Bronchial epithelial cell (primary cell): Measurements from ENCODE around the gene SHISA9. TPM values are rescaled to one million over a fixed set of nuclear protein-coding genes. Genes with fewer than 3 reads are reported as not detected.

Experiments
- DNase-seq: peaks from one replicate; pipeline ENCODE4 v3.0.0-alpha.2; 2010; ENCODE audit warnings: low read depth
- FAIRE-seq: peaks from 2 replicates; lab custom pipeline; 2011; peaks lifted over from hg19 to GRCh38; lab: Jason Lieb, UNC
- H3K27me3 ChIP-seq: 2 replicates; pipeline ENCODE4 v1.5.1; 2011; ENCODE audit warnings: low read length; ENCODE audit not compliant: control insufficient read depth, insufficient read depth
- H3K36me3 ChIP-seq: 2 replicates; pipeline ENCODE4 v1.5.1; 2011; ENCODE audit warnings: low read length; ENCODE audit not compliant: control insufficient read depth, insufficient read depth
- H3K4me3 ChIP-seq: 2 replicates; pipeline ENCODE4 v1.5.1; 2011; ENCODE audit warnings: mild to moderate bottlenecking, low read depth, low read length, control low read depth
- total RNA-seq: library from RNA; depleted of rRNA; stranded (reverse); fragments of >200 nt; gene quantifications from 2 replicates; pipeline ENCODE4 v1.2.1, GENCODE V29; 2014
- TF ChIP-seq, protein P1 (sequence below): IDR thresholded peaks from 2 replicates; pipeline ENCODE4 v1.5.1; 2011; ENCODE audit warnings: mild to moderate bottlenecking, moderate library complexity, low read length, control low read depth, inconsistent platforms; ENCODE audit not compliant: insufficient read depth, severe bottlenecking

The SHISA9 gene
- total RNA-seq, 1 donor from 2014 or later: under 0.01 TPM

DNA sequence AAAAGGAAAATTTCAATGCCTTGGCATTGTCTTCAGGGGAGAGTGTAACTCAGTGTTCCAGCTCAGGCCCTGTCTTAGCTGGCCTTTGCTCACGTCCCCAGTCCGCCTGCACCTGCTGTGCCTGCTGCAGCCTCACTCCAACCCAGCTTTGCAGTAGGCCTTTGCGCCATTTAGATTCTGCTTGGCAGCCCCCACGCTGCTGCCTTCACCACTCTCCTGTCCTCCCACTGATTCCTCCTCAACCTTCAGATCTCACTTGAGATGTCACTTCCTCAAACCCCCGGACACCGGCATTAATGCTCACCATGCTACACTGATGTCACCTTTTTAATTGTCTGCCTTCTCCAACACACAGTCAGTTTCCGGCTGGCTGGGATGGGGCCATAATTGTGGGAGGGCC lies 166.2 kb downstream of the SHISA9 start:
- Histone ChIP-seq H3K4me3 (no peak overlapping the region), H3K36me3 (no peaks in the 10 kb centered on the region), H3K27me3 (no peaks in the 10 kb centered on the region)
- FAIRE-seq (no peak), DNase-seq (no peak)
- TF ChIP-seq, protein P1, sequence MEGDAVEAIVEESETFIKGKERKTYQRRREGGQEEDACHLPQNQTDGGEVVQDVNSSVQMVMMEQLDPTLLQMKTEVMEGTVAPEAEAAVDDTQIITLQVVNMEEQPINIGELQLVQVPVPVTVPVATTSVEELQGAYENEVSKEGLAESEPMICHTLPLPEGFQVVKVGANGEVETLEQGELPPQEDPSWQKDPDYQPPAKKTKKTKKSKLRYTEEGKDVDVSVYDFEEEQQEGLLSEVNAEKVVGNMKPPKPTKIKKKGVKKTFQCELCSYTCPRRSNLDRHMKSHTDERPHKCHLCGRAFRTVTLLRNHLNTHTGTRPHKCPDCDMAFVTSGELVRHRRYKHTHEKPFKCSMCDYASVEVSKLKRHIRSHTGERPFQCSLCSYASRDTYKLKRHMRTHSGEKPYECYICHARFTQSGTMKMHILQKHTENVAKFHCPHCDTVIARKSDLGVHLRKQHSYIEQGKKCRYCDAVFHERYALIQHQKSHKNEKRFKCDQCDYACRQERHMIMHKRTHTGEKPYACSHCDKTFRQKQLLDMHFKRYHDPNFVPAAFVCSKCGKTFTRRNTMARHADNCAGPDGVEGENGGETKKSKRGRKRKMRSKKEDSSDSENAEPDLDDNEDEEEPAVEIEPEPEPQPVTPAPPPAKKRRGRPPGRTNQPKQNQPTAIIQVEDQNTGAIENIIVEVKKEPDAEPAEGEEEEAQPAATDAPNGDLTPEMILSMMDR: no peak

DNA sequence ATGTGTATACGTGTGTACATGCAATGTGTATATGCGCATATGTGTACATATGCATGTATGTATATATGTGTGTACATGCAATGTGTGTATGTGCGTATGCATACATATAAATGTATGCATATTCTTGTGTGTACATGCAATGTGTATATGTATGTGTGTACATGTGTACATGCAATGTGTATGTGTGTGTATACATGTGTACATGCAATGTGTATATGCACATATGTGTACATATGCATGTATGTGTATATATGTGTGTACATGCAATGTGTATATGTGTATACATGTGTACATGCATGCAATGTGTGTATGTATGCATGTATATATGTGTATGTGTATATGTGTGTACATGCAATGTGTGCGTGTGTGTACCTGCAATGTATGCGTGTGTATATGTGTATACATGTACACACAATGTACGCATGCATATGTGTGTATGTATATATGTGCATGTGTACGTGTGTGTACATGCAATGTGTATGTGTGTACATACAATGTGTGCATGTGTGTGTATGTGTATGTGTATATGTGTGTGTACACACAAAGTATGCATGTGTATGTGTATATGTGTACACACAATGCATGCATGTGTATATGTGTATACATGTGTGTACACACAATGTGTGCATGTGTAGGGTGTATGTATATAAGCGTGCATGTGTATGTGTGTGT lies 167.7 kb downstream of the SHISA9 start:
- no peaks in the 10 kb centered on the region for H3K27me3 ChIP-seq
- TF ChIP-seq, protein P1: no peak
- no peaks in the 10 kb centered on the region for H3K36me3 ChIP-seq
- FAIRE-seq: no peak
- DNase-seq: no peak
- no peak overlapping the region for H3K4me3 ChIP-seq

DNA sequence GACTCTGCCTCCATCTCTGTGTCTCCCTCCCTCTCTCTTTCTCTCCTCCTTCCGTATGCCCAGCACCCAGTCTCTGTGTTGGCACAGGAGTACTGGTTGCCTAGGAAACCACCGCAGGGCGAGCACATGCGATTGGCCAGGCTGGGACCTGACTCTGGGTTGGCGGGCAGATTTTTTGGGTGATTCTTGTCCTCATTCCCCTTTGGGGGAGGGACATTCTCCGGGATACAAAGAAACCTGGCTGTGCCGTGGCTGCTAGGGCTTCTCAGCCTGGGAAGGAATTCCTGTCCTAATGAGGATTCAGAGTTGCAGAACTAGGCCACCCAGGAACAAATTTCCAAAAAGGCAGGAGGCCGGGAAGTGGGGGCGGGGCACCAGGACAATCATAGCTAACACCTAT lies 168.9 kb downstream of the SHISA9 start:
- H3K4me3 ChIP-seq: no peak overlapping the region
- FAIRE-seq (no peak), DNase-seq (no peak)
- no peaks in the 10 kb centered on the region for H3K36me3 ChIP-seq
- no peaks in the 10 kb centered on the region for H3K27me3 ChIP-seq
- TF ChIP-seq, protein P1: no peak

DNA sequence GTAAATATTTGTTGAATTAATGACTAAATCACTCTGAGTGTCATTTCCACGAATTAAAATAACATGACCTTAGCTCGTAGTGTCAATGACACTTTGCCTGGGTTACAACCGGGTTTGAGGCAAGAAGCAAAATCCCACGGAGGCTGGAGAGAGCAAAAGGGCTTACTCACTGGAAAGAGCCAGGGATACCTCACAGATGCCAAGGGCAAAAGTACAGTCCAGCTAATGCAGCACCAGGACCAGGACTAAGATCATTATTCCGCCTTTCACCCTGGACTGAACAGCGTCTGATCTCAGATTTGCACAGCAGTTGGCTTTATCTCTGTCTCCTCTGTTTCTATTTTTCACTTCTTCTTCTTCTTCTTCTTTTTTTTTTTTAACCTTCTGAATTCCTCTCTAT lies 175.5 kb downstream of the SHISA9 start:
- TF ChIP-seq, protein P1: no peak
- no peaks in the 10 kb centered on the region for H3K36me3 ChIP-seq
- H3K27me3 ChIP-seq: no peaks in the 10 kb centered on the region
- FAIRE-seq: no peak
- no peak for DNase-seq
- H3K4me3 ChIP-seq: no peak overlapping the region

DNA sequence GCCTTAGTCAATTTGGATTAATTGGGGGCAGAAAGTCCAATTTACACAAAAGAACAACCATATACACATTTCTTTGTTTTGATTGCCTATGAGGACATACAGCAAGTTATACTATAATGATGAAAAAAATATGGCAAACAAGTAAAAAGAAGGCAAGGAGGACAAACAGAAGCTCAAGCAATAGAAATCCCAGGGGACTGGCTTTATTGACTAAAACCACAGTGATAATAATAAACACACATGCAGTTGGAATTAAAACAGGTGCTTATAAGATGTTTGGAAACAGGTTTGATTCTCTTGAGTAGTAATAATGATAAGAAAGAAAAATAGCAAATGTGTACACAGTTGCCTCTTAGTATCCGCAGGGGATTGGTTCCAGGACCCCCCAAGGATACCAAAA lies 176.4 kb downstream of the SHISA9 start:
- FAIRE-seq: no peak

More for the DNA sequence above, 176.4 kb downstream of the SHISA9 start:
- no peaks in the 10 kb centered on the region for H3K27me3 ChIP-seq
- TF ChIP-seq, protein P1: no peak
- H3K4me3 ChIP-seq: no peak overlapping the region
- no peak for DNase-seq
- H3K36me3 ChIP-seq: no peaks in the 10 kb centered on the region
